CD4-positive, CD25-positive, alpha-beta regulatory T cell (primary cell): ENCODE results near the gene PROSER3. TPM values are rescaled to one million over a fixed set of nuclear protein-coding genes. Genes with fewer than 3 reads are reported as not detected.

Experiments used
- ATAC-seq, 2 donors: fragments of 150-1000 bp; cut with Tn5 transposase; one replicate each; pipeline ENCODE4 v1.10.0; 2021; ENCODE audit warnings: low read depth in 2 of 2, moderate number of reproducible peaks in 2 of 2, moderate library complexity in 1 of 2
- DNase-seq, 3 donors: peaks; one replicate each; pipeline versions ENCODE4 v3.0.0 to v3.0.0-alpha.2; 2012 to 2022; ENCODE audit warnings: mixed read lengths in 1 of 3
- H3K27ac ChIP-seq: one replicate; pipeline ENCODE4 v1.7.0; 2013; ENCODE audit warnings: mild to moderate bottlenecking, low read length; ENCODE audit not compliant: insufficient read depth, poor library complexity, severe bottlenecking
- H3K27me3 ChIP-seq: one replicate; pipeline ENCODE4 v1.7.0; 2013; ENCODE audit warnings: low read length; ENCODE audit not compliant: control insufficient read depth, insufficient read depth
- H3K36me3 ChIP-seq: one replicate; pipeline ENCODE4 v1.7.0; 2013; ENCODE audit warnings: mild to moderate bottlenecking, low read length, moderate library complexity; ENCODE audit not compliant: control insufficient read depth, insufficient read depth
- H3K4me1 ChIP-seq: 2 replicates; pipeline ENCODE4 v1.7.0; 2013; ENCODE audit warnings: mild to moderate bottlenecking, low read length; ENCODE audit not compliant: insufficient read depth, control insufficient read depth, poor library complexity, severe bottlenecking
- H3K4me3 ChIP-seq: one replicate; pipeline ENCODE4 v1.7.0; 2013; ENCODE audit warnings: low read depth, mild to moderate bottlenecking, low read length, moderate library complexity
- H3K9me3 ChIP-seq, 2 experiments: 1 replicate in 1 of 2; 2 replicates in 1 of 2; pipeline ENCODE4 v1.7.0; 2013; ENCODE audit warnings: low read length in 2 of 2, mild to moderate bottlenecking in 1 of 2, moderate library complexity in 1 of 2; ENCODE audit not compliant: control insufficient read depth in 2 of 2
- H3K27ac Mint-ChIP-seq, 3 donors: one replicate each; pipeline ENCODE4 v1.8.0; 2020 to 2022; ENCODE audit warnings: mild to moderate bottlenecking in 3 of 3, mixed read lengths in 3 of 3, moderate library complexity in 2 of 3
- H3K27me3 Mint-ChIP-seq: one replicate; pipeline ENCODE4 v1.8.0; 2022; ENCODE audit warnings: mild to moderate bottlenecking, mixed read lengths
- H3K36me3 Mint-ChIP-seq: one replicate; pipeline ENCODE4 v1.8.0; 2020; ENCODE audit warnings: mixed read lengths
- H3K4me1 Mint-ChIP-seq, 4 donors: one replicate each; pipeline ENCODE4 v1.8.0; 2020 to 2022; ENCODE audit warnings: mixed read lengths in 4 of 4, mild to moderate bottlenecking in 1 of 4
- H3K4me3 Mint-ChIP-seq, 4 donors: one replicate each; pipeline ENCODE4 v1.8.0; 2020 to 2022; ENCODE audit warnings: mild to moderate bottlenecking in 4 of 4, mixed read lengths in 4 of 4, moderate library complexity in 3 of 4
- H3K9me3 Mint-ChIP-seq, 7 donors: one replicate each; pipeline ENCODE4 v1.8.0; 2020 to 2022; ENCODE audit warnings: mixed read lengths in 7 of 7, mild to moderate bottlenecking in 3 of 7, moderate library complexity in 2 of 7
- polyA plus RNA-seq, 4 donors: library from polyadenylated mRNA; unstranded; fragments of 300-500 nt; fragmentation: Illumina TruSeq; gene quantifications; one replicate each; pipeline ENCODE4 v1.2.3, GENCODE V29; 2021
- total RNA-seq: library from RNA; stranded (reverse); gene quantifications from one replicate; pipeline ENCODE4 v1.2.3, GENCODE V29; 2022

Gene PROSER3
- total RNA-seq, result 39.5 TPM
- 1 to 10 TPM; 4.3 to 6.4 (median 5.0) TPM for polyA plus RNA-seq

DNA sequence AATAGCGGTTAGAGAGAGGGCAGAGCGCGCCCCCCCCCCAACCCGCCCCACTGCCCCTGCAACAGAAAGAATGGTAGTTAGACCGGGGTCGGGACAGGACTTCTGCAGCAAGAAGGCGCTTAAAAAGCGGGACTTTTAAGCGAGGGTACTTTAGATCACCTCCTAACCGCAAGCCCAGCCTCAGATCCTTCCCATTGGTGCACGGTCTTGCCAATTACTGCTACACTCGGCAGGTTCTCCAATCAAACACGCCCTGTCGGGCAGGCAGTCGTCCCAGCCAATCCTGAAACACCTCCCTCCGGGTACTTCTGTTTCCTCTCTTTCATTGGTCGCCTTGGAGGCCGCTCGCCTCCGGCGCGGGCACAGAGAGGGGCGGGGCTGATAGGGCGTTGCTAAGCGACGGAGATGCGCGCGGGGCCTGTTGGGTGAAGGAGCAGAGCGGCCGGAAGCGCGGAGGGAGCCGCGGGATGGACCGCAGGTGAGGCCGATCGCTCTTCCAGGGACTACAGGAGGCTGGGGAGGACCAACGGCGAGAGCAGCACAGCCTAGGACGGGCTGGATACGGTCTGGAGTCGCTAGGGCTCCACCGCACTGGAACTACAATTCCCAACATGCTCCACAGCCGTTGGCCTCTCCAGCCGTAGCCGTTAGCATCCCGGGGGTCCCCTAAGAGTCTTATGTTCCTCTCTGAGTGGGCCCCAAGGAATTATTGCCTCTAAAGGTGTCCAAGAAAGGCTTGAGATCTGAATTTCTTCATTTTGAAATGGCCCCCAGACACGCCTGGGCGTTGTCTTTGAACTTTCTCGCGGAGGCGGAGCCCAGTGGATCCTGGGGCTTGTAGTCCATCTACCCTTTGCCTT lies at the start of gene PROSER3:
TSS of gene PROSER3 (plus strand) at position 428 of the 860 bp plus-strand sequence. CDS start at position 468, 40 bp downstream.
- no peaks in the 10 kb centered on the region for H3K9me3 Mint-ChIP-seq
- peaks cover 6% of the 10 kb centered on the region for H3K27me3 Mint-ChIP-seq
- Histone ChIP-seq H3K27ac (peak within 1 kb of the TSS; percentile 94), H3K27me3 (no peaks in the 10 kb centered on the region), H3K9me3 (no peaks in the 10 kb centered on the region), H3K36me3 (peaks cover 20% of the 10 kb centered on the region), H3K4me3 (peak within 1 kb of the TSS; percentile 92), H3K4me1 (peaks cover 44% of the 10 kb centered on the region)
- ATAC-seq, result peak; percentile 97 to 98
- DNase-seq, result peak; percentile 98 to 100 (median 100)
- H3K36me3 Mint-ChIP-seq, result peaks cover 7% of the 10 kb centered on the region
- peak within 1 kb of the TSS; percentile 95 to 99 (median 99) for H3K4me3 Mint-ChIP-seq
- H3K27ac Mint-ChIP-seq, result peak within 1 kb of the TSS; percentile 76 to 97 (median 96)
- H3K4me1 Mint-ChIP-seq, result peaks cover 0 to 51% (median 6%) of the 10 kb centered on the region in 4 donors

DNA sequence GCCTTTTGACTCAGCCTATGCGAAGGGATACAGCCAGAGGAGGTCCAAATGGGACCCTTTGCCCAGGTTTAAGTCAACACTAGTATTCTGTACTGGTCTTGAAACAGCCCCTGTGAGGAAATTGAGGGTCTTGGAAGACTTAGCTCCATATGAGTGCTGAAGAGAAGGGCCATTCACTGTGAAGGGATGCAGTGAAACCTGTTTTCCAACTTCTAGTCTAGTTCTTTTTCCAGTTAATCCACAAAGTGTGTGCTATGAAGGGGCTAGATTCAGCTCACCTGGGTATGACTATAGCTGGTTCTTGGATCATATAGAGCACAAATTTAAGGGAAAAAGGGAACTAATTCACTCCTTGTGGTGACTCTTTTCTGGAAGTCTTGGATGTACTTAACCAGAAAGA lies 49.6 kb upstream of the PROSER3 start:
- Mint-ChIP-seq H3K36me3 (no peaks in the 10 kb centered on the region), H3K9me3 (no peaks in the 10 kb centered on the region), H3K4me1 (peaks cover 15 to 35% (median 25%) of the 10 kb centered on the region in 4 donors), H3K27ac (no peak overlapping the region), H3K27me3 (no peaks in the 10 kb centered on the region), H3K4me3 (no peak overlapping the region)
- Histone ChIP-seq H3K27ac (no peak overlapping the region), H3K9me3 (no peaks in the 10 kb centered on the region), H3K36me3 (no peaks in the 10 kb centered on the region), H3K4me1 (peaks cover 34% of the 10 kb centered on the region), H3K27me3 (no peaks in the 10 kb centered on the region), H3K4me3 (no peak overlapping the region)
- ATAC-seq, result no peak
- DNase-seq, result no peak

DNA sequence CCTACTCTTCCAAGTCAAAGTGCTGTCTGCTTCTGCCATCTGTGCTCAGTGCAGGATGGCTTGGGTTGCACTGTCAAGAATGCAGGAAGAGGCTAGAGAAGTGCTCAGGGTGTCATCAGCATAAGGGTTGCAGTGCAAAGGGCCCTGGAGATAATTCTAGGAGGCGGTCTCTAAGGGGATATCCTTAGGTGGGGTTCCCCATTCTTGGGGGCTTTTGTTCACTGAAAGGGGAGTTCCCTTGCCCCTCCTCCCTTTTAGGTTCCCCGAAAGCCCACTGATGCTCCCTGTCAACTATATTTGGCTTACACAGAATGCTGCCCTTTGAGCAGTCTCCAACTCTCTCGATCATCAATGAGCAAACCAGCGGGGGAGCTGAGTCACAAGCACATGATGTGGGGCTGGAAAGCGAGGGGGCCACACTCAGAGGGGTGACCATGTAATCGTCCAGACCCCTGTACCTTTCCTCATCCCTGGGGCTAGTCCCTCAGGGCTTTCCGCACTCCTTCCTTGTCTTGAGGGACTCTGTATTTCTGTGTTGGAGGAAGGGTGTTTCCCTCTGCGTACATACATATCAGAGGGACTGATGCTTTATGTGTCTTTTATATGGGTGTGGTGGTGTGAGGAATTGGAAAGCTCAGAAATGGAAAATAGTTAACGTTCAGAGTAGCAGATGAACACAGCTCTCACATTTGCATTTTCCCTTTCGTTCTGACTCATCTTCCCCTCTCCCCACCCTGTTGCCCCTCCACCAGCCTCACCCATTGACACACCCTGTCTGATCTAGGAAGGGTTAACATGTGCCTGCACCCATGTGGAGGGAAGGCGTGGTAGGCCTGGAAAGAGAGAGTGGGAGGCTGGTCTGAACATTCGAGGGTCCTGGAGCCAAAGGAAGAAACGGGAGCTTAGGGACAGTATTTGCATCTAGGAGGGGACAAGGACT lies 46.9 kb upstream of the PROSER3 start:
- no peaks in the 10 kb centered on the region for H3K36me3 ChIP-seq
- peaks cover 60% of the 10 kb centered on the region for H3K4me1 ChIP-seq
- no peaks in the 10 kb centered on the region for H3K27me3 ChIP-seq
- Mint-ChIP-seq H3K27me3 (no peaks in the 10 kb centered on the region), H3K4me3 (peak overlapping the region; percentile 12 to 84 (median 76)), H3K9me3 (no peaks in the 10 kb centered on the region), H3K27ac (peak overlapping the region; percentile 95), H3K36me3 (no peaks in the 10 kb centered on the region), H3K4me1 (peaks cover 20 to 59% (median 44%) of the 10 kb centered on the region in 4 donors)
- ATAC-seq (peak; percentile 7 to 15), DNase-seq (peak; percentile 44 to 93 (median 46))
- peak overlapping the region; percentile 95 for H3K27ac ChIP-seq
- H3K9me3 ChIP-seq, result no peaks in the 10 kb centered on the region
- H3K4me3 ChIP-seq, result peak overlapping the region; percentile 56

DNA sequence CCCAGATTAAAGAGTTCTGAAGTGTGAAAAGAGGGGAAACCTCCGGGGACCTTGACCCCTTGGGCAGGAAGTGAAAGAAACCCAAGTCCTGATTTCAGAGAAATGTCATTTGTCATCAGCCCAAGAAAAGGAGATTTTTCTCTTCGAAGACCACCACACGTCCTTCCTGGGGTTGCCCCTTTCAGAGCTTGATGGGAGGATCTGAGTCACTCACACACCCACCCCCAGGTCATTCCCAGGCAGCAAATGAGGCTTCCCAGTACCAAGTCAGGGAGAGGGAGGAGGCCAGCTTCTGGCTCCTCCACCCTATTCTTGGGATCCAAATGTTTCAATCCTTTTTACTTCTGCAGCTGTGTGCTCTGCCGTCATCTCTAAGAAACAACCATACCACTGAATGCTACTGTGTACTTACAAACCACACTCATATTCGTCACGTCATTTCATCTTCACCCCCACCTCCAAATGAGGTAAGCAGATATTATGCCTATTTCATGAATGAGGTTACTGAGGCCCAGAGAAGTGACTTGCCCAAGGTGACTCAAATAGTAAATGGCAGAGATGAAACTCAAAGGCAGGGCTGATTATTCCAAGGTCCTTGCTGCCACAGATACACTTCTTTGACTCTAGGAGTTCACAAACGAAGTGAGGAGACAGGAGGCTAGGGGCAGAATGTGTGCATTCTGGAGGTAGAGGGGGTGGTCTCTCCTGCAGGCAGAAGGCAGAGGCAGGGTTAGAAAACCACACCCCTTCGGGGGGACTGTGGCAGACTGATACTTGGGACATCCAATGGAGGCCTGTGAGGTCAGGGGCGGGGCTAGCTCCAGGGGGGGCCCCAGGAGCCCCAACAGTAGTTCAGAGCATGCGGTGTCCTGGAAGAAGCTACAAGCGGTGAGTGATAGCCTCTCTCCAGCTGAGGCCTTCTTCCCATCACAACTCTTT lies 45.1 kb upstream of the PROSER3 start:
- H3K4me3 Mint-ChIP-seq, result peak overlapping the region; percentile 85 to 93 (median 88)
- H3K27ac ChIP-seq, result peak overlapping the region; percentile 95
- H3K36me3 Mint-ChIP-seq, result no peaks in the 10 kb centered on the region
- ATAC-seq, result peak; percentile 32 to 33
- no peaks in the 10 kb centered on the region for H3K27me3 Mint-ChIP-seq
- peaks cover 20 to 68% (median 48%) of the 10 kb centered on the region in 4 donors for H3K4me1 Mint-ChIP-seq
- no peaks in the 10 kb centered on the region for H3K9me3 Mint-ChIP-seq
- H3K36me3 ChIP-seq, result no peaks in the 10 kb centered on the region
- peaks cover 68% of the 10 kb centered on the region for H3K4me1 ChIP-seq
- no peaks in the 10 kb centered on the region for H3K9me3 ChIP-seq
- peak overlapping the region; percentile 69 for H3K4me3 ChIP-seq
- H3K27me3 ChIP-seq, result no peaks in the 10 kb centered on the region
- H3K27ac Mint-ChIP-seq, result peak overlapping the region; percentile 95 to 98 (median 95)
- peak; percentile 62 to 91 (median 81) for DNase-seq

DNA sequence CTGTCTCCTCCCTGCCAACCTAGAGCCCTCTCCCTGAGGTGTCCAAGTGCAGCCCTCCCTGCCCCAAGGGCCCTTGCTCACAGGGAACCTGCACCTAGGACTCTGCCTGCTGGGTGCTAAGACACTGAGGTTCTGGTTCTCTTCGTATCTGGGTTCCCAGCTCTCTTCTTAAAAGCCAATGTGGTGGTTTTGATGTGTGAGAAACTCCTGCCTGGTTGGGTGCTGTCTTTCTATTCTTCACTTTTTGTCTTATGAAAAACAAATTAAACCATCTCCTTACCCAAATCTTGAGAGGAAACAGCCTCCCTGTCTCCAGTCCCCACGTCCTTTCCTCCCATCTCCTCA lies 44.5 kb upstream of the PROSER3 start:
- peaks cover 70% of the 10 kb centered on the region for H3K4me1 ChIP-seq

DNA sequence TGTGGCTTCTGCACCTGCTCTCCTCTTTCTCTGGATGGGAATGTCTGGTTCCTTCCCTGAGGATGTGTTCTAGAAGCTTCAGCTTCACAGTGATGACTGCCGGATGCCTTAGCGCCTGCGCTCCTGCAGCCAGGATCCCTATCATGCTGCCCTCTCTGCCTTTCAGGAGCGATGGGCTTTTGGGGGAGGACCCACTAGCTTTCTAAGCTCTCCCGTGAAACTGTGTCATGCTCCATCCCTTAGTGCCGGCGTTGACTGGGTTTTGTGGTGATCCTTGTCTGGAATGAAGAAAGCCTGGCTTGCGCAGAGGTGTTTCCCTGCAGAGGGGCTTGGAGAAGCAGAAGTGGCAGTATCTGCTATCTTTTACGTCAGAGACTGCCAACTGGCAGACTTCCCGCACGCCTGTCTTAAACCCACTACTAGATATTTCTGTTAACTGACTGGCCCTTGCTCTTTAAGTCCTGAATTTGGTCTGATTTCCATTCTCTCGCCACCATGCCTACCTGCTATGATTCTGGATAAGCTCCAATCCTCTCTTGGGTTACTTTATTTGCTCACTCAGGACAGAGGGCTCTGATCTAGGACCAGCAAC lies 44.0 kb upstream of the PROSER3 start:
- H3K4me1 ChIP-seq, result peaks cover 76% of the 10 kb centered on the region
- H3K27me3 ChIP-seq, result no peaks in the 10 kb centered on the region
- peaks cover 20 to 72% (median 48%) of the 10 kb centered on the region in 4 donors for H3K4me1 Mint-ChIP-seq
- H3K36me3 Mint-ChIP-seq, result no peaks in the 10 kb centered on the region
- no peaks in the 10 kb centered on the region for H3K36me3 ChIP-seq
- H3K4me3 ChIP-seq, result peak overlapping the region; percentile 69
- H3K4me3 Mint-ChIP-seq, result peak overlapping the region; percentile 85 to 93 (median 88)
- H3K27ac Mint-ChIP-seq, result peak overlapping the region; percentile 95 to 98 (median 97)
- no peaks in the 10 kb centered on the region for H3K9me3 ChIP-seq
- no peaks in the 10 kb centered on the region for H3K9me3 Mint-ChIP-seq
- peak overlapping the region; percentile 95 for H3K27ac ChIP-seq
- peaks cover 4% of the 10 kb centered on the region for H3K27me3 Mint-ChIP-seq
- no peak for ATAC-seq
- peak in 1 of 3 donors; percentile 9 for DNase-seq

More for the DNA sequence above, 44.5 kb upstream of the PROSER3 start:
- Mint-ChIP-seq H3K27me3 (peaks cover under 1% of the 10 kb centered on the region), H3K27ac (peak overlapping the region; percentile 95 to 98 (median 95)), H3K4me1 (peaks cover 20 to 69% (median 48%) of the 10 kb centered on the region in 4 donors), H3K4me3 (peak overlapping the region; percentile 85 to 93 (median 88)), H3K9me3 (no peaks in the 10 kb centered on the region), H3K36me3 (no peaks in the 10 kb centered on the region)
- DNase-seq (peak in 1 of 3 donors; percentile 41), ATAC-seq (no peak)
- no peaks in the 10 kb centered on the region for H3K27me3 ChIP-seq
- H3K36me3 ChIP-seq, result no peaks in the 10 kb centered on the region
- no peaks in the 10 kb centered on the region for H3K9me3 ChIP-seq
- peak overlapping the region; percentile 95 for H3K27ac ChIP-seq
- peak overlapping the region; percentile 69 for H3K4me3 ChIP-seq
